ENCODE measurements around the gene CSF1R. TPM values are rescaled to one million over a fixed set of nuclear protein-coding genes. Genes with fewer than 3 reads are reported as not detected.
A peak's percentile ranks its signal among the peaks of the same experiment; 100 is the strongest.
"Not testable (repeated sequence)": the region's sequence is repeated elsewhere in the genome, so short reads cannot be mapped to it uniquely, and the experiment has no call there.

CSF1R gene
- total RNA-seq, 1 donor from 2014 or later = not detected

GRCh38 chr5:150035139-150035895, 51.0 kb downstream of the CSF1R start:
- H3K4me3 Mint-ChIP-seq = no peak overlapping the region
- no peak overlapping the region for H3K27ac Mint-ChIP-seq
- intact Hi-C loops (cut with micrococcal nuclease) = no loop called here
- H3K9me3 Mint-ChIP-seq = no peaks in the 10 kb centered on the region
- H3K4me1 Mint-ChIP-seq = no peaks in the 10 kb centered on the region
- DNase-seq = no peak
- no peaks in the 10 kb centered on the region for H3K27me3 Mint-ChIP-seq
- H3K36me3 Mint-ChIP-seq (ENCODE audit: low read depth) = peaks cover 72% of the 10 kb centered on the region

DNA sequence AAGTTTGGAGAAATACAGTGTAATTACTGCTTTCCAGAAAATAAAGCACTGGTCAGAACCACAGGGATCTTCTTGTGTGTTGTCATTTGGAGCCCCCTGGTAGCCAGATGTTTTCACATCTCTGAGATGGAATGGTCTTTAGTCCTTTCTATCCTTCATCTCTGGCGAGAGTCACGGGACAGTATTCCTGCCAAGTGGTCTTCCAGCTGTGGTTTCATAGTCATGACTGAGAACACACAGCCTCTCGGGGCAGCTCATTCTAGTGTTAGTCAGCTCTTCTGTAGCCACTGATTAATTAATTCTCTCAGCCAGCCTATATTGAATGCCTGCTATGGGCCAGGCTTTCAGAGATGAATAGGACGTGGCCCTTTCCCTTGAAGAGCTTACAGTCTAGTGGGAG, 51.7 kb downstream of the CSF1R start:
- no peak for DNase-seq
- peaks cover 72% of the 10 kb centered on the region for H3K36me3 Mint-ChIP-seq (ENCODE audit: low read depth)
- no peak overlapping the region for H3K27ac Mint-ChIP-seq
- H3K4me3 Mint-ChIP-seq = no peak overlapping the region
- no peaks in the 10 kb centered on the region for H3K27me3 Mint-ChIP-seq
- intact Hi-C loops (cut with micrococcal nuclease) = no loop called here
- H3K4me1 Mint-ChIP-seq = peaks cover under 1% of the 10 kb centered on the region
- H3K9me3 Mint-ChIP-seq = no peaks in the 10 kb centered on the region

GRCh38 chr5:150033334-150033733, 53.0 kb downstream of the CSF1R start:
- DNase-seq = no peak
- Mint-ChIP-seq H3K36me3 (ENCODE audit: low read depth) (peaks cover 69% of the 10 kb centered on the region), H3K27ac (no peak overlapping the region), H3K9me3 (no peaks in the 10 kb centered on the region), H3K4me3 (no peak overlapping the region), H3K27me3 (no peaks in the 10 kb centered on the region), H3K4me1 (peaks cover 1% of the 10 kb centered on the region)
- intact Hi-C loops (cut with micrococcal nuclease) = no loop called here

- H3K4me1 Mint-ChIP-seq; H3K27ac Mint-ChIP-seq; intact Hi-C loops (cut with micrococcal nuclease); H3K4me3 Mint-ChIP-seq; DNase-seq; H3K27me3 Mint-ChIP-seq; H3K9me3 Mint-ChIP-seq: not testable (repeated sequence)
- H3K36me3 Mint-ChIP-seq (ENCODE audit: low read depth) = peaks cover 52% of the 10 kb centered on the region
Measured at GRCh38 chr5:150028047-150028446, 58.3 kb downstream of the CSF1R start.

DNA sequence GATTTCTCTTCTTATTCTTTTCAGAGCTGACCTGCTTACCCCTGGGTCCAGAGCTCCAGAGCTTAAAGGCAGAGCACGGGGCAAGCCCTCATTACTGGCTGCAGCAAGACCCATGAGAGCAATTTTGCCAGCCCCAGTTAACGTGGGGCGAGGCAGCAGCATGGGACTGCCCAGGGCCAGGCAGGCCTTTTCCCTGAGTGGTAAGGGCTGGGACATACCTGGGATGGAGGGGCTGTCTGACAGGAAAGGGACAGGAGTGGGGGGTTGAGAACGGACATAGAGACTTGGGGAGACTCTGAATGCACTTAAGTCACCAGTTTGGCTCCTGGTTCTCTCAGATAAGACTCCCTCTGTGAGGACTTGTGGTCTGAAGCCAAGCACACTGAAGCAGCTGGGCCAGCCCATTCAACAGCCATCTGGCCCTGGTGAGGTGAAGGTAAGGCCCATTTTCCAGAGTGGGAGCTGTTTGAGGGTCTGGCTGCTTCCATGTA, 59.6 kb downstream of the CSF1R start:
- Mint-ChIP-seq H3K36me3 (ENCODE audit: low read depth) (peaks cover 52% of the 10 kb centered on the region), H3K9me3 (no peaks in the 10 kb centered on the region), H3K4me3 (no peak overlapping the region), H3K4me1 (peaks cover 9% of the 10 kb centered on the region), H3K27ac (no peak overlapping the region), H3K27me3 (no peaks in the 10 kb centered on the region)
- no peak for DNase-seq
- intact Hi-C loops (cut with micrococcal nuclease) = no loop called here

GRCh38 chr5:150024346-150024984, 61.9 kb downstream of the CSF1R start:
- intact Hi-C loops (cut with micrococcal nuclease) = no loop called here
- no peak for DNase-seq
- Mint-ChIP-seq H3K27ac (no peak overlapping the region), H3K36me3 (ENCODE audit: low read depth) (peaks cover 59% of the 10 kb centered on the region), H3K27me3 (no peaks in the 10 kb centered on the region), H3K4me1 (peaks cover 19% of the 10 kb centered on the region), H3K9me3 (no peaks in the 10 kb centered on the region), H3K4me3 (no peak overlapping the region)

DNA sequence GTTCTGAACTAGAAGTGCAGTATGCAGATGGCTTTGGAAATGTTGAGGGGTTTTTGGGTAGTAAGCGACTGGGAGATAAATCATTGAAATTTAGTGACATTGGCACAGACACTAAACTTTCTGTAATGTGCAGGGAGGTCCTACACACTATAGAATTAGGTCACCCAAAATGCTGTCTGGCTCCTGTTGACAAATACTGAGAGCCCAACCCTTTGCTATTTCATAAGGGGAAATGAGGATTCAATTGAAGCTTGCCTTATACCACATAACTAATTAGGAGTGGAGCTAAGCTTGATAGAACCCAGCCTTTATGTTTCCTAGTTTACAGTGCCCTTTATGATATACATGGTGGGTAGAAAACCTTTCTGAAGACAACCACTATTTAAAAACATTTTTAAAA, 63.2 kb downstream of the CSF1R start:
- Mint-ChIP-seq H3K27ac (no peak overlapping the region), H3K9me3 (no peaks in the 10 kb centered on the region), H3K4me3 (no peak overlapping the region), H3K4me1 (peaks cover 19% of the 10 kb centered on the region), H3K27me3 (no peaks in the 10 kb centered on the region), H3K36me3 (ENCODE audit: low read depth) (peaks cover 66% of the 10 kb centered on the region)
- DNase-seq = no peak
- intact Hi-C loops (cut with micrococcal nuclease) = no loop called here

DNA sequence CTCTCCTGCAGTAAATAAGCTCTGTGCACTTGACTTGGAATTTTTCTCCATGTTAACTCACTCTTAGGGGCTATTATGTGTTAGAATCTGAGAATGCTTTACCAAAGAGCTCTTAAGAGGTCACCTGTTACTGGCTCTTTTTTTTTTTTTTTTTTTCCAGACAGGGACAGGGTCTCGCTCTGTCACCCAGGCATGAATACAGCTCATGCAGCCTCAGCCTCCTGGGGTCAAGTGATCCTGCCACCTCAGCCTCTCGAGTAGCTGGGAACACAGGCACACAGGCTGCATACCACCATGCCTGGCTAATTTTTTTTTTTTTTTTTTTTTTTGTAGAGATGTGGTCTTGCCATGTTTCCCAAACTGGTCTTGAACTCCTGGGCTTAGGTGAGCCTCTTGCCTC, 63.7 kb downstream of the CSF1R start:
- Mint-ChIP-seq H3K36me3 (ENCODE audit: low read depth) (peaks cover 64% of the 10 kb centered on the region), H3K4me3 (no peak overlapping the region), H3K27ac (no peak overlapping the region), H3K9me3 (no peaks in the 10 kb centered on the region), H3K4me1 (peaks cover 19% of the 10 kb centered on the region), H3K27me3 (no peaks in the 10 kb centered on the region)
- intact Hi-C loops (cut with micrococcal nuclease) = no loop called here
- DNase-seq = no peak

DNA sequence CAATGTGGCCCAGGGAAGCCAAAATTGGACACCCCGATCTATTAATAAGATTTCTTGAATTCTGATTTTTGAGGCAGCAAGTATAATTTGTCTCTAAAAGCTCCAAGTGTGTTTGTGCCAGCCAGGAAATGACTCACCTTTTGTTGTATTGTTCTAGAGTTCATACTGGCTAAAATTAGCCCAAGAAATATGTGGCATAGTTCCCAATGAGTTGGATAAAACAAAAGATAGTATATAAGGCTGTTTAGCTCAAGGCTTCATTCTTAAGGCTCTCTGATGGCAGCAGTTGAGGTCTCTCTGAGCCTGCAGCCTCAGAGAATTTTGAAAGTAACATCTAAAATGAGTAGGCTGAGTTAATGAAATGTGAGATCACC, 64.2 kb downstream of the CSF1R start:
- no peaks in the 10 kb centered on the region for H3K27me3 Mint-ChIP-seq
- H3K27ac Mint-ChIP-seq = peak overlapping the region; percentile 43

GRCh38 chr5:150021491-150022157, 64.7 kb downstream of the CSF1R start:
- peaks cover 19% of the 10 kb centered on the region for H3K4me1 Mint-ChIP-seq
- no peaks in the 10 kb centered on the region for H3K27me3 Mint-ChIP-seq
- peak overlapping the region; percentile 43 for H3K27ac Mint-ChIP-seq
- no peak overlapping the region for H3K4me3 Mint-ChIP-seq
- H3K36me3 Mint-ChIP-seq (ENCODE audit: low read depth) = peaks cover 70% of the 10 kb centered on the region
- intact Hi-C loops (cut with micrococcal nuclease) = no loop called here
- no peaks in the 10 kb centered on the region for H3K9me3 Mint-ChIP-seq
- DNase-seq = no peak

More for the DNA sequence above, 64.2 kb downstream of the CSF1R start:
- no peak overlapping the region for H3K4me3 Mint-ChIP-seq
- H3K4me1 Mint-ChIP-seq = peaks cover 19% of the 10 kb centered on the region
- no peaks in the 10 kb centered on the region for H3K9me3 Mint-ChIP-seq
- intact Hi-C loops (cut with micrococcal nuclease) = no loop called here
- H3K36me3 Mint-ChIP-seq (ENCODE audit: low read depth) = peaks cover 69% of the 10 kb centered on the region
- DNase-seq = no peak

- Mint-ChIP-seq H3K27me3 (no peaks in the 10 kb centered on the region), H3K9me3 (peaks cover 8% of the 10 kb centered on the region), H3K4me3 (no peak overlapping the region), H3K27ac (peak overlapping the region; percentile 72), H3K36me3 (ENCODE audit: low read depth) (peaks cover 72% of the 10 kb centered on the region), H3K4me1 (peaks cover 19% of the 10 kb centered on the region)
- no peak for DNase-seq
- intact Hi-C loops (cut with micrococcal nuclease) = no loop called here
Measured at GRCh38 chr5:150020249-150020648, 66.1 kb downstream of the CSF1R start.

- intact Hi-C loops (cut with micrococcal nuclease) = no loop called here
- Mint-ChIP-seq H3K4me3 (no peak overlapping the region), H3K36me3 (ENCODE audit: low read depth) (peaks cover 89% of the 10 kb centered on the region), H3K27ac (no peak overlapping the region), H3K9me3 (peaks cover 10% of the 10 kb centered on the region), H3K27me3 (no peaks in the 10 kb centered on the region), H3K4me1 (peaks cover 16% of the 10 kb centered on the region)
- no peak for DNase-seq
Measured at GRCh38 chr5:150017226-150018005, 68.9 kb downstream of the CSF1R start.

GRCh38 chr5:150016537-150016936, 69.8 kb downstream of the CSF1R start:
- peaks cover 10% of the 10 kb centered on the region for H3K9me3 Mint-ChIP-seq
- intact Hi-C loops (cut with micrococcal nuclease) = no loop called here
- no peaks in the 10 kb centered on the region for H3K27me3 Mint-ChIP-seq
- no peak overlapping the region for H3K27ac Mint-ChIP-seq
- H3K36me3 Mint-ChIP-seq (ENCODE audit: low read depth) = peaks cover 88% of the 10 kb centered on the region
- H3K4me3 Mint-ChIP-seq = no peak overlapping the region
- DNase-seq = no peak
- peaks cover 11% of the 10 kb centered on the region for H3K4me1 Mint-ChIP-seq

Data from activated CD4-positive, alpha-beta T cell treated with anti-CD3 and anti-CD28 coated beads, Interleukin-2, amount 10 ng/mL, durations not matched to agents 24 days and 14 days (primary cell).